GM12874 (cell line): ENCODE measurements around the gene WHRN.

Experiments used
- CTCF ChIP-seq: IDR thresholded peaks from 2 replicates; pipeline ENCODE4 v1.5.1; 2011; ENCODE audit warnings: low read depth, mild to moderate bottlenecking, control low read depth, low read length, moderate library complexity; ENCODE audit not compliant: insufficient read depth

The WHRN gene

GRCh38 chr9:114378883-114379282, 126.4 kb downstream of the WHRN start:
- no peak for TF ChIP-seq CTCF

GRCh38 chr9:114378016-114378415, 127.3 kb downstream of the WHRN start:
- no peak for TF ChIP-seq CTCF

- no peak for TF ChIP-seq CTCF
These were observed 128.5 kb downstream of the WHRN start for GRCh38 chr9:114376586-114377445.

GRCh38 chr9:114375386-114376175, 129.7 kb downstream of the WHRN start:
- no peak for TF ChIP-seq CTCF

GRCh38 chr9:114374936-114375335, 130.3 kb downstream of the WHRN start:
- TF ChIP-seq CTCF, result no peak

GRCh38 chr9:114373960-114374730, 131.1 kb downstream of the WHRN start:
- TF ChIP-seq CTCF, result no peak

GRCh38 chr9:114372921-114373448, 132.3 kb downstream of the WHRN start:
- TF ChIP-seq CTCF, result no peak
